Esophagus muscularis mucosa (tissue), 4 donors: ENCODE results near the gene CLEC16A.

Experiments
- CTCF ChIP-seq, 3 experiments: fragments of 200-600 bp in 2 of 3; fragments of 450-650 bp in 1 of 3; sonication (generic) in 2 of 3; IDR thresholded peaks; one replicate each; pipeline ENCODE4 v1.5.1; 2017 to 2019; ENCODE audit warnings: antibody characterized with exemption in 3 of 3, mild to moderate bottlenecking in 2 of 3, moderate library complexity in 1 of 3
- EP300 ChIP-seq: sonication (generic); formaldehyde crosslinking; IDR thresholded peaks from one replicate; pipeline ENCODE4 v1.6.1; 2017; ENCODE audit warnings: antibody characterized with exemption
- POLR2A ChIP-seq: fragments of 450-650 bp; IDR thresholded peaks from one replicate; pipeline ENCODE4 v1.6.1; 2017; ENCODE audit warnings: antibody characterized with exemption, moderate library complexity, mild to moderate bottlenecking, low read depth

- TF ChIP-seq POLR2A (no peak), CTCF (IDR thresholded peaks at IDR 0.05) (no peak), EP300 (no peak)
These were observed 102.7 kb downstream of the CLEC16A start for GRCh38 chr16:11047057-11047456.
